HepG2 (cell line): ENCODE data around the gene MFNG. TPM values are rescaled to one million over a fixed set of nuclear protein-coding genes. Genes with fewer than 3 reads are reported as not detected.

Source experiments
- CSRNP1 ChIP-seq: sonication (generic); formaldehyde crosslinking; IDR thresholded peaks from 2 replicates; pipeline ENCODE4 v1.8.1; 2023; ENCODE audit warnings: mild to moderate bottlenecking, missing genetic modification reagents
- DDIT3 ChIP-seq: sonication (generic); formaldehyde crosslinking; IDR thresholded peaks from 2 replicates; pipeline ENCODE4 v1.4.0; 2020; ENCODE audit warnings: mild to moderate bottlenecking, missing genetic modification reagents
- GABPB1 ChIP-seq: IDR thresholded peaks from 2 replicates; pipeline ENCODE4 v1.6.1; 2016; ENCODE audit warnings: mild to moderate bottlenecking, missing genetic modification reagents, moderate library complexity, missing compliant biosample characterization
- GTF2F1 ChIP-seq: fragments of 150-350 bp; IDR thresholded peaks from 2 replicates; pipeline ENCODE4 v1.6.1; 2014; ENCODE audit warnings: low read length
- HHEX ChIP-seq: IDR thresholded peaks from 2 replicates; pipeline ENCODE4 v1.6.1; 2016; ENCODE audit warnings: control low read depth
- HMG20A ChIP-seq: IDR thresholded peaks from 2 replicates; pipeline ENCODE4 v1.6.1; 2016; ENCODE audit warnings: borderline replicate concordance
- REST ChIP-seq, 2 experiments: IDR thresholded peaks; 2 replicates each; pipeline ENCODE4 v1.6.1; 2011 to 2012; ENCODE audit warnings: low read length in 2 of 2, borderline replicate concordance in 1 of 2, low read depth in 1 of 2, mild to moderate bottlenecking in 1 of 2, moderate library complexity in 1 of 2
- RXRB ChIP-seq: IDR thresholded peaks from 2 replicates; pipeline ENCODE4 v1.6.1; 2016; ENCODE audit warnings: borderline replicate concordance, missing genetic modification reagents, missing compliant biosample characterization
- SALL1 ChIP-seq: sonication (generic); formaldehyde crosslinking; IDR thresholded peaks from 2 replicates; pipeline ENCODE4 v1.8.0; 2022; ENCODE audit warnings: mild to moderate bottlenecking, missing genetic modification reagents
- SALL2 ChIP-seq: sonication (generic); formaldehyde crosslinking; IDR thresholded peaks from 2 replicates; pipeline ENCODE4 v1.8.1; 2023; ENCODE audit warnings: mild to moderate bottlenecking, missing genetic modification reagents, inconsistent platforms
- SAP130 ChIP-seq: IDR thresholded peaks from 2 replicates; pipeline ENCODE4 v1.6.1; 2016; ENCODE audit warnings: low read depth
- SP2 ChIP-seq: sonication (generic); formaldehyde crosslinking; IDR thresholded peaks from 2 replicates; pipeline ENCODE4 v1.5.1; 2020; ENCODE audit warnings: mild to moderate bottlenecking, missing genetic modification reagents
- TAF1 ChIP-seq: sonication (generic); formaldehyde crosslinking; IDR thresholded peaks from 2 replicates; pipeline ENCODE4 v1.4.0; 2020; ENCODE audit warnings: missing genetic modification reagents
- TEAD3 ChIP-seq: optimal IDR thresholded peaks from 2 replicates; pipeline ENCODE3; 2016; ENCODE audit warnings: borderline replicate concordance
- ZC3H13 ChIP-seq: sonication (generic); formaldehyde crosslinking; IDR thresholded peaks from 2 replicates; pipeline ENCODE4 v1.8.1; 2023; ENCODE audit warnings: mild to moderate bottlenecking, missing genetic modification reagents, moderate library complexity
- ZFP36L2 ChIP-seq: sonication (generic); formaldehyde crosslinking; IDR thresholded peaks from 2 replicates; pipeline ENCODE4 v1.4.0; 2020; ENCODE audit warnings: missing genetic modification reagents
- ZFP37 ChIP-seq: sonication (generic); formaldehyde crosslinking; IDR thresholded peaks from 2 replicates; pipeline ENCODE4 v1.4.0; 2020; ENCODE audit warnings: missing genetic modification reagents, borderline replicate concordance
- ZNF143 ChIP-seq: sonication (generic); formaldehyde crosslinking; IDR thresholded peaks from 2 replicates; pipeline ENCODE4 v1.4.0; 2020; ENCODE audit warnings: missing genetic modification reagents
- ZNF205 ChIP-seq: IDR thresholded peaks from 2 replicates; pipeline ENCODE4 v1.6.1; 2018; ENCODE audit warnings: missing biosample characterization, missing genetic modification reagents
- ZNF331 ChIP-seq: sonication (generic); formaldehyde crosslinking; IDR thresholded peaks from 2 replicates; pipeline ENCODE4 v1.4.0; 2020; ENCODE audit warnings: missing genetic modification reagents
- ZNF350 ChIP-seq: sonication (generic); formaldehyde crosslinking; IDR thresholded peaks from 2 replicates; pipeline ENCODE4 v1.4.0; 2020; ENCODE audit warnings: mild to moderate bottlenecking, low read depth, missing genetic modification reagents, borderline replicate concordance
- ZNF564 ChIP-seq: sonication (generic); formaldehyde crosslinking; IDR thresholded peaks from 2 replicates; pipeline ENCODE4 v1.8.1; 2023; ENCODE audit warnings: mild to moderate bottlenecking, missing genetic modification reagents
- ZNF672 ChIP-seq: sonication (generic); formaldehyde crosslinking; IDR thresholded peaks from 2 replicates; pipeline ENCODE4 v1.8.1; 2022; ENCODE audit warnings: missing genetic modification reagents
- ZNF703 ChIP-seq: sonication (generic); formaldehyde crosslinking; IDR thresholded peaks from 2 replicates; pipeline ENCODE4 v1.5.1; 2020; ENCODE audit warnings: missing genetic modification reagents, mild to moderate bottlenecking, moderate library complexity, borderline replicate concordance
- polyA plus RNA-seq, 8 experiments: library from polyadenylated mRNA; depleted of rRNA in 3 of 8; stranded (reverse) in 7 of 8; unstranded in 1 of 8; fragments of >200 nt; fragmentation: Illumina TruSeq in 4 of 8; extraction: Trizol in 4 of 8; gene quantifications; 2 replicates each; pipeline versions ENCODE4 v1.2.1 to v1.2.3, GENCODE V29; 2011 to 2016; ENCODE audit warnings: low read depth in 4 of 8, missing spikeins in 1 of 8, mixed read lengths in 1 of 8; ENCODE audit not compliant: insufficient read depth in 1 of 8
- total RNA-seq, 5 experiments: library from RNA; depleted of rRNA; stranded (reverse); fragments of >200 nt; fragmentation: Illumina TruSeq; extraction: Trizol; gene quantifications; 2 replicates each; pipeline ENCODE4 v1.2.3, GENCODE V29; 2016; ENCODE audit warnings: low read depth in 1 of 5

MFNG gene
- total and polyA plus RNA-seq, 2 of the 13 experiments (the other 11 are each of a cell fraction or from before 2014, with no cell fraction given), result 1.0 to 11.7 TPM

- TF ChIP-seq RXRB (CRISPR knock-in tag) (peak; percentile 81; the same call in 1 of the 2 replicates), SP2 (no peak), ZC3H13 (CRISPR knock-in tag) (no peak), ZFP36L2 (CRISPR knock-in tag) (no peak), GTF2F1 (no peak), HHEX (CRISPR knock-in tag) (peak; percentile 48; the same call in 1 of the 2 replicates), HMG20A (CRISPR knock-in tag) (peak; percentile 86; the same call in 1 of the 2 replicates), TEAD3 (CRISPR knock-in tag) (peak; percentile 92), ZNF350 (peak; percentile 56; the same call in 1 of the 2 replicates), SALL2 (CRISPR knock-in tag) (no peak), ZNF564 (CRISPR knock-in tag) (no peak), ZFP37 (CRISPR knock-in tag) (no peak), SAP130 (CRISPR knock-in tag) (peak; percentile 95), SALL1 (CRISPR knock-in tag) (peak; percentile 85), ZNF703 (no peak), ZNF205 (CRISPR knock-in tag) (0 out of 2 replicates have a peak, but pooled peaks have one; percentile 72), CSRNP1 (CRISPR knock-in tag) (no peak), ZNF331 (CRISPR knock-in tag) (peak; percentile 58; the same call in 1 of the 2 replicates), GABPB1 (CRISPR knock-in tag) (peak; percentile 27), REST (IDR thresholded peaks at IDR 0.05; ENCODE audit: borderline replicate concordance in 1 of 2, low read depth in 1 of 2, low read length in 2 of 2) (peak in 1 of 2 experiments; percentile 55; a peak in 1 of 4 replicates), ZNF672 (no peak), DDIT3 (CRISPR knock-in tag) (no peak), ZNF143 (CRISPR knock-in tag) (no peak), TAF1 (no peak)
These were observed 31.1 kb downstream of the MFNG start (continued) for GRCh38 chr22:37454857-37455686.
